HFF-Myc (cell line): ENCODE data around the gene DUSP3.

ENCODE experiments used
- DNase-seq: peaks from one replicate; pipeline ENCODE4 v3.0.0-alpha.2; 2011; ENCODE audit warnings: low read depth; ENCODE audit errors: extremely low read depth
- H3K4me3 ChIP-seq: replicated peaks from 2 replicates; pipeline ENCODE4 v1.5.1; 2011; ENCODE audit warnings: low read depth, mild to moderate bottlenecking, control low read depth, low read length
- TF ChIP-seq, protein P1 (sequence below): IDR thresholded peaks from 2 replicates; pipeline ENCODE4 v1.5.1; 2012; ENCODE audit warnings: mild to moderate bottlenecking, low read depth, low read length, control low read depth; ENCODE audit errors: missing control alignments

Gene DUSP3

GRCh38 chr17:43778337-43779144 lies at the start of gene DUSP3:
Gene DUSP3 (minus strand): TSS chr17:43778977. CDS start chr17:43778924, 53 bp downstream.
- TF ChIP-seq, protein P1, sequence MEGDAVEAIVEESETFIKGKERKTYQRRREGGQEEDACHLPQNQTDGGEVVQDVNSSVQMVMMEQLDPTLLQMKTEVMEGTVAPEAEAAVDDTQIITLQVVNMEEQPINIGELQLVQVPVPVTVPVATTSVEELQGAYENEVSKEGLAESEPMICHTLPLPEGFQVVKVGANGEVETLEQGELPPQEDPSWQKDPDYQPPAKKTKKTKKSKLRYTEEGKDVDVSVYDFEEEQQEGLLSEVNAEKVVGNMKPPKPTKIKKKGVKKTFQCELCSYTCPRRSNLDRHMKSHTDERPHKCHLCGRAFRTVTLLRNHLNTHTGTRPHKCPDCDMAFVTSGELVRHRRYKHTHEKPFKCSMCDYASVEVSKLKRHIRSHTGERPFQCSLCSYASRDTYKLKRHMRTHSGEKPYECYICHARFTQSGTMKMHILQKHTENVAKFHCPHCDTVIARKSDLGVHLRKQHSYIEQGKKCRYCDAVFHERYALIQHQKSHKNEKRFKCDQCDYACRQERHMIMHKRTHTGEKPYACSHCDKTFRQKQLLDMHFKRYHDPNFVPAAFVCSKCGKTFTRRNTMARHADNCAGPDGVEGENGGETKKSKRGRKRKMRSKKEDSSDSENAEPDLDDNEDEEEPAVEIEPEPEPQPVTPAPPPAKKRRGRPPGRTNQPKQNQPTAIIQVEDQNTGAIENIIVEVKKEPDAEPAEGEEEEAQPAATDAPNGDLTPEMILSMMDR = no peak
- DNase-seq = peak; percentile 65
- H3K4me3 ChIP-seq = peak within 1 kb of the TSS; percentile 79

- TF ChIP-seq, protein P1 = no peak
- no peak for DNase-seq
- no peak overlapping the region for H3K4me3 ChIP-seq
Measured at GRCh38 chr17:43827596-43827995, 48.8 kb upstream of the DUSP3 start.

- no peak overlapping the region for H3K4me3 ChIP-seq
- TF ChIP-seq, protein P1 = no peak
- DNase-seq = no peak
Measured at GRCh38 chr17:43826206-43826605, 47.4 kb upstream of the DUSP3 start.

DNA sequence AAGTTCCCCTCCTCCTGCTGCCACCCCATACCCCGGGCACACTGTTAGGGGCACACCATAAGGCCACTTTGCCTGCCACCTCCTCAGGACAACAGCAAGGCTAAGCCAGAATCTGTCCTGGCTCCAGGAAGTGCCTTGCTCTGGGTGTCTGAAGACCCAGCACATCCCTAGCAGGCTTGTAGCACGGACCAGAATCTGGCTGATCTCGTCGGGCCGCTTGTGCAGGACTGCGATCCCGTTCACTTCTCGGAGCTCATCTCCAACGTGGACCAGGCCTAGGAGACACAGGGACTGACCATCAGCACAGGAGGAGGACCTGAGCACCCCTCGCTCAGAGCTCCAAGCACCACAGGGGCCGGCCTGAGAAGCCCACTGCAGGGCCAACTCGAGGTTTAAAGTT lies 46.8 kb upstream of the DUSP3 start:
- TF ChIP-seq, protein P1 = no peak
- no peak for DNase-seq
- no peak overlapping the region for H3K4me3 ChIP-seq

DNA sequence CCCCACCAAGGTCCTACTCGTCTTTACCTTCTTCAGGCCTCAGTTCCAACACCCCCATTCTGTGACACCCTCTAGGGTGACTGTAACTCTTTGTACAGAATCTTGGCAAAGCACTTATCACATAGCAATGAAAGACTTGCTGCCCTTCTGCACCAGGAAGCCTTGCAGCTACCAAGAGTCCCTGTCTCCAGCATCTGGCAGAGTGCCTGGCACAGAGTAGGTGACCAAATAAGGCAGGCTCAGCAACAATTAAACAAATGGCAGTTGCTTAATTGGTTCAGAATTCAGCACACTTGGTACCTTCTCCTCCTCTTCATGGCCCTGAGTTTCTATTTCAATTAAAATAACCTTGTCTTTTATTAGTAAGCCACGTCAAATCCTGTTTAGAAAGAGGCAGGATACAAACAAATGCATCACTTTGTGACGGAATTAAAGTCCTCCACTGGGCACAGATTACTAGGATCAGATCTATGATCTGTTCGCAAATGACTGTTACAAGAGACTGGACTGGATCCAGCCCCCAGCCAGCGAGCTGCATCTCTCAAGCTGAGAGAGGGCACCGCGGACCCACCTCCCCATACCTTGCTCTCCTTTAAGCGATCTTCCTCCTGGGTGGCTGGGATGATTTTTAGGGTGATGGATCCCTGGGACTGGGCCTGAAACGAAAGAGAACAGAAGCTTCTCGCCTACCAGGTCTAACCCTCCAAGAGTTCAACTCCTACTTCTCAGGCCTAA lies 44.7 kb upstream of the DUSP3 start:
- no peak for DNase-seq

DNA sequence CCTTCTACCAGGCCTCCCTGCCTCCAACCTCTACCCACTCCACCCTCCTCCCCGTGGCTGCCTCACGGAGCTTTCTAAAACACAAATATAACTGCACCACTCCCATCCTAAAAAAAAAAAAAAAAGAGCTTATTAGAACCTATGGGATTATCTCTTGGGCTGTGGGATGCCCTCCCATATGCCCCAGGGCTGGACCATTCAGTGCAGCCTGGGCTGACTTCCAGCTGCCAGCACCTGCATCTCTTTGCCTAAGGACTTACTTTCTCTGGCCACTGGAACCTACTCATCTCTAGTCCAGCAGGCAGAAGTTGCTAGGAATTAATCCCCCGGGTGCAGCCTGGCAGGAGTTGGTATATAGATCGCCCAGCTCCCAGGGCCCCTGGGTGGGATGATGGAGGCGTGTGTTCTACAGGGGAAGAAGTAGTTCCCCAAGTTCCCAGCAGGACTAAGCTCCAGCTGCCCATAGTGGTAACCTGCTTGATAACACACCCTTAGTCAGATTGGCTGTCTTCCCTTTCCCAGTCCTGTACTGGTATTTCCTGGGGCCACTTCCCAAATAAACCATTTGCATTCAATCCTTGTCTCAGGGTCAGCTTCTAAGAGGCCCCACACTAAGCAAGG lies 43.9 kb upstream of the DUSP3 start:
- DNase-seq = no peak
- no peak overlapping the region for H3K4me3 ChIP-seq
- TF ChIP-seq, protein P1 = no peak

More for the DNA sequence above, 44.7 kb upstream of the DUSP3 start:
- H3K4me3 ChIP-seq = no peak overlapping the region
- TF ChIP-seq, protein P1 = no peak
